PC-9 (cell line): Measurements from ENCODE around the gene APOL6. TPM values are rescaled to one million over a fixed set of nuclear protein-coding genes. Genes with fewer than 3 reads are reported as not detected.
A peak's percentile ranks its signal among the peaks of the same experiment; 100 is the strongest.

Source experiments
- Bru-seq: library from RNA; stranded (reverse); fragments of 400-500 nt; gene quantifications from one replicate; lab custom pipeline; 2021; lab: Mats Ljungman, UMichigan
- BruChase-seq, 2 experiments: library from RNA; stranded (reverse); fragments of 400-500 nt; gene quantifications; one replicate each; lab custom pipeline; 2021; lab: Mats Ljungman, UMichigan
- BruUV-seq: library from RNA; stranded (reverse); fragments of 400-500 nt; replicated peaks from 2 replicates; lab custom pipeline; 2021; lab: Mats Ljungman, UMichigan
- CTCF ChIA-PET: fragments of 300-600 bp; sonication (Branson Sonifier 250); formaldehyde crosslinking; loops from one replicate; lab custom pipeline; 2022; ENCODE audit warnings: antibody characterized with exemption; lab: Charles Lee
- POLR2A ChIA-PET: fragments of 300-600 bp; sonication (Branson Sonifier 250); formaldehyde crosslinking; loops from one replicate; lab custom pipeline; 2022; ENCODE audit warnings: antibody characterized with exemption; ENCODE audit not compliant: unreplicated experiment; lab: Charles Lee
- DNase-seq, 2 experiments: peaks; one replicate each; pipeline versions ENCODE4 v3.0.0 to v3.0.0-alpha.2; 2015 to 2022; ENCODE audit warnings: mixed read lengths in 1 of 2
- H2AFZ ChIP-seq: fragments of 200-600 bp; sonication (generic); 2 replicates; pipeline ENCODE4 v1.8.1; 2017; ENCODE audit warnings: antibody characterized with exemption
- H3F3A ChIP-seq: fragments of 200-600 bp; sonication (generic); 2 replicates; pipeline ENCODE4 v1.8.1; 2017; ENCODE audit warnings: antibody characterized with exemption, mild to moderate bottlenecking, low read depth; ENCODE audit not compliant: insufficient read depth
- H3K27ac ChIP-seq: fragments of 200-600 bp; sonication (generic); 2 replicates; pipeline ENCODE4 v1.6.1; 2016; ENCODE audit warnings: mixed run types
- H3K27me3 ChIP-seq: fragments of 200-600 bp; sonication (generic); 2 replicates; pipeline ENCODE4 v1.6.1; 2016; ENCODE audit warnings: low read depth, mixed run types; ENCODE audit not compliant: insufficient read depth
- H3K36me3 ChIP-seq: fragments of 200-600 bp; sonication (generic); 2 replicates; pipeline ENCODE4 v1.6.1; 2016; ENCODE audit warnings: low read depth, mixed run types
- H3K4me1 ChIP-seq: fragments of 200-600 bp; sonication (generic); replicated peaks from 2 replicates; pipeline ENCODE4 v1.6.1; 2016; ENCODE audit warnings: mixed run types; ENCODE audit not compliant: insufficient read depth
- H3K4me2 ChIP-seq: fragments of 200-600 bp; sonication (generic); 2 replicates; pipeline ENCODE4 v1.6.1; 2017; ENCODE audit warnings: mixed run types
- H3K4me3 ChIP-seq: fragments of 200-600 bp; sonication (generic); 2 replicates; pipeline ENCODE4 v1.6.1; 2016; ENCODE audit warnings: mixed run types
- H3K79me2 ChIP-seq: fragments of 200-600 bp; sonication (generic); 2 replicates; pipeline ENCODE4 v1.6.1; 2017; ENCODE audit warnings: low read depth, mixed run types
- H3K9me2 ChIP-seq: fragments of 200-600 bp; sonication (generic); 2 replicates; pipeline ENCODE4 v1.8.1; 2017; ENCODE audit warnings: mild to moderate bottlenecking; ENCODE audit not compliant: insufficient read depth
- H3K9me3 ChIP-seq: fragments of 200-600 bp; sonication (generic); 2 replicates; pipeline ENCODE4 v1.8.1; 2016; ENCODE audit warnings: low read depth; ENCODE audit not compliant: insufficient read depth
- H4K20me1 ChIP-seq: fragments of 200-600 bp; sonication (generic); 2 replicates; pipeline ENCODE4 v1.8.1; 2017; ENCODE audit not compliant: insufficient read depth
- EZH2 ChIP-seq: fragments of 200-600 bp; sonication (generic); IDR thresholded peaks from 2 replicates; pipeline ENCODE4 v1.8.0; 2017; ENCODE audit warnings: antibody characterized with exemption, low read depth
- intact Hi-C: fragments of 100-400 bp; cut with micrococcal nuclease; formaldehyde crosslinking; loops from one replicate; pipeline ENCODE4 v1.10.0; 2022; ENCODE audit not compliant: unreplicated experiment
- long read RNA-seq: library from polyadenylated mRNA; stranded (forward); transcript quantifications from one replicate; pipeline ENCODE4 v2.0.0, GENCODE V29; 2022
- total RNA-seq: library from RNA; stranded (reverse); gene quantifications from 2 replicates; pipeline ENCODE4 v1.2.3, GENCODE V29; 2021
- TF ChIP-seq, protein P1 (sequence below): fragments of 200-600 bp; sonication (generic); conservative IDR thresholded peaks from 2 replicates; pipeline ENCODE4 v1.6.1; 2017; ENCODE audit warnings: mixed run types, antibody characterized with exemption, mild to moderate bottlenecking, moderate library complexity

Gene APOL6, protein sequence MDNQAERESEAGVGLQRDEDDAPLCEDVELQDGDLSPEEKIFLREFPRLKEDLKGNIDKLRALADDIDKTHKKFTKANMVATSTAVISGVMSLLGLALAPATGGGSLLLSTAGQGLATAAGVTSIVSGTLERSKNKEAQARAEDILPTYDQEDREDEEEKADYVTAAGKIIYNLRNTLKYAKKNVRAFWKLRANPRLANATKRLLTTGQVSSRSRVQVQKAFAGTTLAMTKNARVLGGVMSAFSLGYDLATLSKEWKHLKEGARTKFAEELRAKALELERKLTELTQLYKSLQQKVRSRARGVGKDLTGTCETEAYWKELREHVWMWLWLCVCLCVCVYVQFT
- total RNA-seq (16.7 and 18.6 TPM in 2 replicates), Bru-seq, nascent RNA (percentile 74 among the genes with signal in this experiment), BruChase-seq, experiment 1, labeled RNA remaining after a 2-hour chase (percentile 95 among the genes with signal in this experiment), BruChase-seq, experiment 2, labeled RNA remaining after a 6-hour chase (percentile 95 among the genes with signal in this experiment)
- long read RNA-seq, full-length matches to known transcripts: 5 of 7 reads
- long read RNA-seq, partial matches to known transcripts: 0 of 7 reads
- long read RNA-seq, other reads (novel, unspliced or antisense): 2 of 7 reads

DNA sequence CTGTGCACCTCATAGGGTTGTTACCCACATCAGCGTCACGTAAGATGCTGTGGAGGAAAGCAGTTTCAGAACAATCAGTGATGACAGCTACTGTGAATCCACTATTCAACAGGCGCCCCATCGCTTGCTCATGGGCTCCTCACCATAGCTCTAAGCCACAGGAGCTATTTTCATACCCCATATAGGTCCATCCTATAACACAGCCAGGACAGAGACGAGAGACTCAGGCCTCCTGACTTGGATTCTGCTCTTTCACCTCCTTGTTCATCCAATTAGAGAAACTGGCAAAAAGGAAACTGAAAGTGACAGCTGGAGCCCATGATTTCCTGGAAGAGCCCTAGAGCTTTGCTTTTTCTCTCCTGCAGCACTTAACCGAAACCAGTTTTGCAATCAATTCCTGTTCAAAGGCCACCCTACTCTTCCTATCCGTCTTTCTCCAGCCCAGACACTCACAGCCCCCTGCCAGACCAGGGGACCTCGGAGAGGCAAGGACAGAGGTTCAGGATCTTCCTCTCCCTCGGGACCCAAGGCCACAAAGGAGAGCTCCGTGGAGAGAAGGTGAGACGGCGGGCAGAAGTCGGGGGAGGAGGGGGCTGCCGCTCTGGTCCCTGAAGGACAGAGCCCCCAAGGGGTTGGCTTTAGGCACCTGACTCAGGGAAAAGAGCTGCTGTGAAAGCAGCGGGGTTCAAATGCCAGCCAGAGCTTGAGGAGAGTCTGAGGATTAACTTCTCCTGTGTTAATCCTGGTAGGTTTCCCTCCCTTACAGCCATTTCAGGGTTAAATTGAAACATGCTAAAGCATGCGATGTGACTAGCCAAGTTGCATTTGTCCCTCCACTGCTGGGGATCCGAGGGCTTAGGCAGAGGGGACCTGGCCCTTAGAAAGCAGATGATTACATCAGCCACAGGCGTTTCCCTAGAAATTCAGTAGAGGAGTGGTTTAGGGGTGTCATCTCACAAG, at the start of gene APOL6:
TSS of gene APOL6 (plus strand) at position 381 of the 960 bp plus-strand sequence. CDS start 7,980 bp downstream, outside the sequence.
- H3K4me3 ChIP-seq: peak within 1 kb of the TSS; percentile 80
- H3F3A ChIP-seq: peaks cover 10% of the 10 kb centered on the region; the same call in 1 of the 2 replicates
- no peaks in the 10 kb centered on the region for H3K36me3 ChIP-seq
- H3K79me2 ChIP-seq: peaks cover 29% of the 10 kb centered on the region
- H3K27me3 ChIP-seq: no peaks in the 10 kb centered on the region
- peak within 1 kb of the TSS; percentile 73 for H2AFZ ChIP-seq
- TSS peak; percentile 90 for BruUV-seq
- ChIA-PET POLR2A (interaction anchor here (0.6 to 1.0 kb wide), 5 partner anchors 18 to 383 kb away, joined by 3 to 9 read pairs (median 4); no protein-coding TSS in a partner anchor), CTCF (interaction anchor here (0.7 to 1.1 kb wide), 4 partner anchors 21 to 218 kb away, joined by 3 to 4 read pairs (median 4); no protein-coding TSS in a partner anchor)
- H3K9me3 ChIP-seq: 0 out of 2 replicates have a peak, but pooled peaks cover 3% of the 10 kb centered on the region
- H3K4me1 ChIP-seq: peaks cover 49% of the 10 kb centered on the region
- intact Hi-C loops: loop anchor here (2.0 kb wide), 1 partner anchor 188 kb away; no protein-coding TSS in a partner anchor
- H3K9me2 ChIP-seq: no peaks in the 10 kb centered on the region
- no peak for TF ChIP-seq EZH2
- TF ChIP-seq, protein P1, sequence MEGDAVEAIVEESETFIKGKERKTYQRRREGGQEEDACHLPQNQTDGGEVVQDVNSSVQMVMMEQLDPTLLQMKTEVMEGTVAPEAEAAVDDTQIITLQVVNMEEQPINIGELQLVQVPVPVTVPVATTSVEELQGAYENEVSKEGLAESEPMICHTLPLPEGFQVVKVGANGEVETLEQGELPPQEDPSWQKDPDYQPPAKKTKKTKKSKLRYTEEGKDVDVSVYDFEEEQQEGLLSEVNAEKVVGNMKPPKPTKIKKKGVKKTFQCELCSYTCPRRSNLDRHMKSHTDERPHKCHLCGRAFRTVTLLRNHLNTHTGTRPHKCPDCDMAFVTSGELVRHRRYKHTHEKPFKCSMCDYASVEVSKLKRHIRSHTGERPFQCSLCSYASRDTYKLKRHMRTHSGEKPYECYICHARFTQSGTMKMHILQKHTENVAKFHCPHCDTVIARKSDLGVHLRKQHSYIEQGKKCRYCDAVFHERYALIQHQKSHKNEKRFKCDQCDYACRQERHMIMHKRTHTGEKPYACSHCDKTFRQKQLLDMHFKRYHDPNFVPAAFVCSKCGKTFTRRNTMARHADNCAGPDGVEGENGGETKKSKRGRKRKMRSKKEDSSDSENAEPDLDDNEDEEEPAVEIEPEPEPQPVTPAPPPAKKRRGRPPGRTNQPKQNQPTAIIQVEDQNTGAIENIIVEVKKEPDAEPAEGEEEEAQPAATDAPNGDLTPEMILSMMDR: no peak
- H3K27ac ChIP-seq: peak within 1 kb of the TSS; percentile 97
- DNase-seq: peak; percentile 48 to 88
- H4K20me1 ChIP-seq: no peaks in the 10 kb centered on the region
- peak within 1 kb of the TSS; percentile 87 for H3K4me2 ChIP-seq

DNA sequence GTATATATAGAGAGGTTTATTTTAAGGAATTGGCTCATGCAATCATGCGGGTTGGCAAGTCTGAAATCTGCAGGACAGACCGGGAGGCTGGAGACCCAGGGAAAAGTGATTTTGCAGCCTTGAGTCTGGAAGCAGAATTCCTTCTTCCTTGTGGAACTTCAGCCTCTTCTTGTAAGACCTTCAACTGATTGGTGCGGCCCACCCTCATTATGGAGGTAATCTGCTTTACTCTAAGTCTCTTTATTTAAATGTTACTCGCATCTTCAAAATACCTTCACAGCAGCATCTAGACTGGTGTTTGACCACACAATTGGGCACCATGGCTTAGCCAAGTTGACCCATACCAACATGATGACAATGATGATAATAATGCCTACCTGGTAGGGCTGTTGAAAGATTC, 48.9 kb upstream of the APOL6 start:
- Histone ChIP-seq H3K27me3 (no peaks in the 10 kb centered on the region), H3K4me3 (no peak overlapping the region), H4K20me1 (no peaks in the 10 kb centered on the region), H3K79me2 (no peaks in the 10 kb centered on the region), H3K9me2 (no peaks in the 10 kb centered on the region), H3K4me1 (peaks cover 39% of the 10 kb centered on the region), H3K36me3 (no peaks in the 10 kb centered on the region), H3K4me2 (no peak overlapping the region), H3K27ac (no peak overlapping the region), H3K9me3 (no peaks in the 10 kb centered on the region; the same call in 1 of the 2 replicates), H3F3A (peaks cover 54% of the 10 kb centered on the region), H2AFZ (no peak overlapping the region)
- intact Hi-C loops: no loop called here
- DNase-seq: no peak
- POLR2A ChIA-PET: no interaction called here
- CTCF ChIA-PET: no interaction called here
- TF ChIP-seq, protein P1: no peak
- no peak for TF ChIP-seq EZH2
- BruUV-seq: no TSS peak
